ENCODE measurements around the gene GALK1.

GALK1 gene

GRCh38 chr17:75723171-75723930 lies 41.6 kb downstream of the GALK1 start:
- no peak for ATAC-seq
- TF ChIP-seq OSR1 (CRISPR knock-in tag; IDR thresholded peaks at IDR 0.05) (no peak), RARB (CRISPR knock-in tag; IDR thresholded peaks at IDR 0.05) (no peak), BACH2 (CRISPR knock-in tag; IDR thresholded peaks at IDR 0.05; ENCODE audit: borderline replicate concordance) (no peak), CSDC2 (CRISPR knock-in tag; IDR thresholded peaks at IDR 0.05) (no peak), PPARA (CRISPR knock-in tag; IDR thresholded peaks at IDR 0.05; ENCODE audit: borderline replicate concordance) (no peak), ZFP3 (CRISPR knock-in tag; IDR thresholded peaks at IDR 0.05) (no peak), POU6F1 (CRISPR knock-in tag; IDR thresholded peaks at IDR 0.05; ENCODE audit: borderline replicate concordance, low read depth) (no peak)
- TF ChIP-seq, protein P1, sequence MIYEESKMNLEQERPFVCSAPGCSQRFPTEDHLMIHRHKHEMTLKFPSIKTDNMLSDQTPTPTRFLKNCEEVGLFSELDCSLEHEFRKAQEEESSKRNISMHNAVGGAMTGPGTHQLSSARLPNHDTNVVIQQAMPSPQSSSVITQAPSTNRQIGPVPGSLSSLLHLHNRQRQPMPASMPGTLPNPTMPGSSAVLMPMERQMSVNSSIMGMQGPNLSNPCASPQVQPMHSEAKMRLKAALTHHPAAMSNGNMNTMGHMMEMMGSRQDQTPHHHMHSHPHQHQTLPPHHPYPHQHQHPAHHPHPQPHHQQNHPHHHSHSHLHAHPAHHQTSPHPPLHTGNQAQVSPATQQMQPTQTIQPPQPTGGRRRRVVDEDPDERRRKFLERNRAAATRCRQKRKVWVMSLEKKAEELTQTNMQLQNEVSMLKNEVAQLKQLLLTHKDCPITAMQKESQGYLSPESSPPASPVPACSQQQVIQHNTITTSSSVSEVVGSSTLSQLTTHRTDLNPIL (CRISPR knock-in tag; IDR thresholded peaks at IDR 0.05; ENCODE audit: low read depth), result no peak

- no peak for TF ChIP-seq ZNF565 (CRISPR knock-in tag; conservative IDR thresholded peaks at IDR 0.05; ENCODE audit: low read depth)
- TF ChIP-seq CSDC2 (CRISPR knock-in tag; IDR thresholded peaks at IDR 0.05), result no peak
- TF ChIP-seq, protein P2, sequence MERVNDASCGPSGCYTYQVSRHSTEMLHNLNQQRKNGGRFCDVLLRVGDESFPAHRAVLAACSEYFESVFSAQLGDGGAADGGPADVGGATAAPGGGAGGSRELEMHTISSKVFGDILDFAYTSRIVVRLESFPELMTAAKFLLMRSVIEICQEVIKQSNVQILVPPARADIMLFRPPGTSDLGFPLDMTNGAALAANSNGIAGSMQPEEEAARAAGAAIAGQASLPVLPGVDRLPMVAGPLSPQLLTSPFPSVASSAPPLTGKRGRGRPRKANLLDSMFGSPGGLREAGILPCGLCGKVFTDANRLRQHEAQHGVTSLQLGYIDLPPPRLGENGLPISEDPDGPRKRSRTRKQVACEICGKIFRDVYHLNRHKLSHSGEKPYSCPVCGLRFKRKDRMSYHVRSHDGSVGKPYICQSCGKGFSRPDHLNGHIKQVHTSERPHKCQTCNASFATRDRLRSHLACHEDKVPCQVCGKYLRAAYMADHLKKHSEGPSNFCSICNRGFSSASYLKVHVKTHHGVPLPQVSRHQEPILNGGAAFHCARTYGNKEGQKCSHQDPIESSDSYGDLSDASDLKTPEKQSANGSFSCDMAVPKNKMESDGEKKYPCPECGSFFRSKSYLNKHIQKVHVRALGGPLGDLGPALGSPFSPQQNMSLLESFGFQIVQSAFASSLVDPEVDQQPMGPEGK (CRISPR knock-in tag; IDR thresholded peaks at IDR 0.05; ENCODE audit: borderline replicate concordance), result no peak
- TF ChIP-seq ISL1 (CRISPR knock-in tag; IDR thresholded peaks at IDR 0.05), result no peak
- TF ChIP-seq ZNF70 (CRISPR knock-in tag; IDR thresholded peaks at IDR 0.05), result no peak
- no peak for TF ChIP-seq POU6F1 (CRISPR knock-in tag; IDR thresholded peaks at IDR 0.05; ENCODE audit: borderline replicate concordance, low read depth)
- no peak for TF ChIP-seq BACH2 (CRISPR knock-in tag; IDR thresholded peaks at IDR 0.05; ENCODE audit: borderline replicate concordance)
- no peak for ATAC-seq
Measured at GRCh38 chr17:75722542-75723095, 42.4 kb downstream of the GALK1 start.

- TF ChIP-seq, protein P2 (CRISPR knock-in tag; IDR thresholded peaks at IDR 0.05; ENCODE audit: borderline replicate concordance), result no peak
- no peak for TF ChIP-seq ZFP30 (CRISPR knock-in tag; IDR thresholded peaks at IDR 0.05)
- no peak for TF ChIP-seq ZNF565 (CRISPR knock-in tag; conservative IDR thresholded peaks at IDR 0.05; ENCODE audit: low read depth)
- TF ChIP-seq ZNF8 (CRISPR knock-in tag; IDR thresholded peaks at IDR 0.05), result no peak
- no peak for TF ChIP-seq OSR1 (CRISPR knock-in tag; IDR thresholded peaks at IDR 0.05)
- TF ChIP-seq TCF4 (CRISPR knock-in tag; IDR thresholded peaks at IDR 0.05; ENCODE audit: borderline replicate concordance), result no peak
- no peak for TF ChIP-seq CSRNP3 (CRISPR knock-in tag; IDR thresholded peaks at IDR 0.05)
- TF ChIP-seq PPARA (CRISPR knock-in tag; IDR thresholded peaks at IDR 0.05; ENCODE audit: borderline replicate concordance), result no peak
- TF ChIP-seq ZFP3 (CRISPR knock-in tag; IDR thresholded peaks at IDR 0.05), result no peak
- no peak for TF ChIP-seq SNAI2 (CRISPR knock-in tag; IDR thresholded peaks at IDR 0.05)
- no peak for TF ChIP-seq CSDC2 (CRISPR knock-in tag; IDR thresholded peaks at IDR 0.05)
- no peak for TF ChIP-seq GLIS3 (CRISPR knock-in tag; IDR thresholded peaks at IDR 0.05)
- TF ChIP-seq TOX (CRISPR knock-in tag; IDR thresholded peaks at IDR 0.05; ENCODE audit: borderline replicate concordance), result no peak
- no peak for TF ChIP-seq POU6F1 (CRISPR knock-in tag; IDR thresholded peaks at IDR 0.05; ENCODE audit: borderline replicate concordance, low read depth)
- TF ChIP-seq ZNF70 (CRISPR knock-in tag; IDR thresholded peaks at IDR 0.05), result no peak
- no peak for TF ChIP-seq RARB (CRISPR knock-in tag; IDR thresholded peaks at IDR 0.05)
- no peak for TF ChIP-seq ISL1 (CRISPR knock-in tag; IDR thresholded peaks at IDR 0.05)
- no peak for TF ChIP-seq ARNTL (CRISPR knock-in tag; IDR thresholded peaks at IDR 0.05; ENCODE audit: borderline replicate concordance, low read depth)
Measured at GRCh38 chr17:75722076-75722475, 42.9 kb downstream of the GALK1 start.

More at GRCh38 chr17:75722076-75722475, 42.9 kb downstream of the GALK1 start:
- ATAC-seq, result peak; percentile 5; the same call in 1 of the 3 replicates

All from SK-N-SH treated with all-trans-retinoic acid at 6 μM for 48 hours (cell line).